Measurements from ENCODE around the gene HES3. TPM values are rescaled to one million over a fixed set of nuclear protein-coding genes. Genes with fewer than 3 reads are reported as not detected.

Gene HES3, protein sequence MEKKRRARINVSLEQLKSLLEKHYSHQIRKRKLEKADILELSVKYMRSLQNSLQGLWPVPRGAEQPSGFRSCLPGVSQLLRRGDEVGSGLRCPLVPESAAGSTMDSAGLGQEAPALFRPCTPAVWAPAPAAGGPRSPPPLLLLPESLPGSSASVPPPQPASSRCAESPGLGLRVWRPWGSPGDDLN
- not detected for total RNA-seq

DNA sequence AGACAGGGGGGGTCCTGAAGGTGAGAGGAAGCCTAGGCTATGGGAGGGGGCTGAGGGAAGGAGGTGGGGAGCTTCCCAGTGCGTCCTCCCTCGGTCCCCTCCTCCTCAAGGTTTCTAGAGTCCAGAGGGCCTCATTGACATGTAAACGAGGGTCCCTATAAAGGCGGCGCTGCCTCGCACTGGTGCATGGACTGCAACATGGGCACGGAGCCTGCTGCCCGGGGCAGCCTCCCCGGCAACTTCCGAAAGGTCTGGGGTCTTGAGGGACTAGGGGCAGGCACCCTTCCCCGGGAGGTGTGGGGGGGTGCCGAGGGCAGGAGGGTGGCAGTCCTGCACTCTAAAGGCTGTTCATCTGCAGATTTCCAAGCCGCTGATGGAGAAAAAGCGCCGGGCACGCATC lies at the start of gene HES3:
Gene HES3 (plus strand): TSS at position 187 of the 400 bp plus-strand sequence. CDS start 187 bp downstream, at position 374.
- H3K9me3 Mint-ChIP-seq, result no peaks in the 10 kb centered on the region
- no peak within 1 kb of the TSS for H3K4me3 Mint-ChIP-seq
- no peaks in the 10 kb centered on the region for H3K36me3 Mint-ChIP-seq
- peaks cover 6% of the 10 kb centered on the region for H3K4me1 Mint-ChIP-seq
- H3K27me3 Mint-ChIP-seq, result peaks cover 82% of the 10 kb centered on the region
- no peak within 1 kb of the TSS for H3K27ac Mint-ChIP-seq
- DNase-seq, result no peak

DNA sequence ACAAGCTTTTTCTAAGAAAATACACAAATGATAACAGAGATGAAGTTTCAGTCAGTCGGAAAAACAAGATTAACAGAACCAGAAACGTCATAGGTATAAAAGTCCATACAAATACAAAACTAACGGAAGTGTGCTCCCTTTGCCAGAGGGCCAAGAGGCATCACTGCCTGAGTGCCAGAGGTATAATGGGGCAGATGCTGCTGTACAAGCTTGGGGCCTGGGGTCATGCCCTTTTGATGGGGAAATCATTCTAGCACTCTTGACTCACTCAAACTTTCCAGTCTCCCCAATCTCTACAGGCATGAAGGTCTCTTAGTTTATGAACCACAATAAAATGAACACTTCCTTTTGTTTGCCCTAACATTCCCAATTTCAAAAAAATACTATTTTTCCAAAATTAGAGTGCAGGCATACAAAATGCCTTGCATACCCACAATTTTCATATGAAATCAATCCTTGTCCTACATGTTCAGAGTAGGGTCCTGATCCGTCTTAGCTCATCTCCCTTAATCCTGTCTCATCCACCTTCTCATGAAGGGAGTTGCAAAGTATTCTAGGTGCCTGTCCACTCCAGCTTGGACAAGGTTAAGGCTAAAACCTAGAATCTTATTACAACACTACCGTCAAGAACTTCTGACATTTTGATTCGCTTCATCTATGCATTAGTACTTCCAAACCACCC lies 46.1 kb upstream of the HES3 start:
- Mint-ChIP-seq H3K4me1 (peaks cover 36% of the 10 kb centered on the region), H3K27me3 (no peaks in the 10 kb centered on the region)

DNA sequence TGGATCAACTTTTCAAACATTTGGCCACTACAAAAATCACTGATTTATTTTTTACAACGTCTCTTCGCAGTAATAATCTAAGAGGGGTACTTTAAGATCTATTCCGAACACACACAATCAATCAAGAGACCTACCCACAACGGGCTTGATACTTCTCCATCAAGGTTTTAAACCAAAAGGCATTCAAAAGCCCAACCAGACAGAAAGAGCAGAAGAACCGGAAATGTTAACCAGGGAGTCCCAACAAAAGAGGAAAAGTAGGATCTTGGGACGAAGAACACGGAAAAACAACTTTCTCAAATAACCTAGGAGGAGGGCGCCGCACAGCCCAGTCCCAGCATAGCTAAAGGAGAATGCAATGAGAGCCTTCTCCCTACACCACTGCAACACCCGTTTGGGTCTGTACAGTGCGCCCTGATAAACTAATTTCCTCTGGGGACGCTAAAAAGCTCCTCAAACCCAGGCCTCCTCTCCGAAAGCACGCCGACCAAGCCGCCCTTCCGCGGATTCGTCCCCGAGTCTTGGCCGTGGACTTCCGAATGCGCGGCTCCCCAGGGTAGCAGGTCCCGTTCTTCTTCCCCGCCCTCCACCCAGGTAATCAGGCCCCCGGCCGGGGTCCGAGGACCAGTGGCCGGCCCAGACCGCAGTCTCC lies 45.2 kb upstream of the HES3 start:
- Mint-ChIP-seq H3K36me3 (peaks cover 33% of the 10 kb centered on the region), H3K4me1 (peaks cover 32% of the 10 kb centered on the region), H3K4me3 (peak overlapping the region; percentile 93), H3K9me3 (no peaks in the 10 kb centered on the region), H3K27me3 (peaks cover under 1% of the 10 kb centered on the region), H3K27ac (peak overlapping the region; percentile 94)
- no peak for DNase-seq

More for the DNA sequence above, 46.1 kb upstream of the HES3 start:
- peak overlapping the region; percentile 94 for H3K27ac Mint-ChIP-seq
- H3K4me3 Mint-ChIP-seq, result peak overlapping the region; percentile 93
- H3K9me3 Mint-ChIP-seq, result no peaks in the 10 kb centered on the region
- peaks cover 36% of the 10 kb centered on the region for H3K36me3 Mint-ChIP-seq
- DNase-seq, result no peak

DNA sequence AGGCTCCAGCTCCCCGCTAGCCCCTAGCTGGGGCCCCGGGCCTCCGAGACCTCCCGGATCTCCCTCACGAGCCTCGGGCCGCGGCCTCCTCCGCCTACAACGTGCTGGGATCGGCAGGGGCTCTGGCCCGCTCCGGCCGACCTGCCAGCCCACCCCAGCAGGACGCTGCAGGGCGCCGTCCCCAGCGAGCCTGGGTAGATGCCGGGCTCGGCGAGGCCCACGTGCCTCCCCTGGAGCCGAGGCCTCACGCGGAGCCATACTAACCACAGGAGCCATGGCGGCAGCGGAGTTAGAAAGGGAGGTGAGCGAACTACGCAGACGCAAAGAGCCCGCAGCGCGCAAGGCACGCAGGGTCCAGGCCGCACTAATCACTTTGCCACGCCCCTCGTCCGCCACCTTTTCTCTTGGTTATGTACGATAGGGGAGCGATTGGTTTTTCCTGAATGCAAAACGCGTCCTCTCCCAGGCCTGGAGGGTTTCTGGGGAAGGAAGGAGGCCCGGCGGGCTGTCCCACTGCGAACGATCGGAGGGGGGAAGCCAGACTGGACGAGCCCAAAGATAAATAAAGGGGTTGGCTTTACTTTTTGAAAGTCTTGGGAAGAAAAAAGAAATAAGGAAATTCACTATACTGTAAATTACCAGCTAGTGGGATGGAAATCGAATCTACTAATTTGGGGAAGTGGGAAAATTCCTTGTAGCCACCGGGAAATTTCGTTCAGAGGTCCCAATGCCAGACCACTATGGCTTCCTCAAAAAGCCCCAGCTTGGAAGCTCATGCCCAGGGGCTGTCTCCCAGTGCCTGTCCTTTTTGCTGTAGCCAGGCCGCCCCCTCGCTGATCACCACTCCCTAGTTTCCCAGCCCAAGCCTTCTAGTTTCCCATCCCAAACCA lies 44.4 kb upstream of the HES3 start, which contains the start of gene RPL22:
Gene RPL22 (minus strand): TSS at position 298 of the 890 bp plus-strand sequence. CDS start 22 bp downstream, at position 276.
- peaks cover 32% of the 10 kb centered on the region for H3K4me1 Mint-ChIP-seq
- peaks cover 31% of the 10 kb centered on the region for H3K36me3 Mint-ChIP-seq
- H3K27me3 Mint-ChIP-seq, result peaks cover 6% of the 10 kb centered on the region
- DNase-seq, result peak; percentile 96
- H3K4me3 Mint-ChIP-seq, result peak within 1 kb of the TSS; percentile 93
- no peaks in the 10 kb centered on the region for H3K9me3 Mint-ChIP-seq
- peak within 1 kb of the TSS; percentile 94 for H3K27ac Mint-ChIP-seq

DNA sequence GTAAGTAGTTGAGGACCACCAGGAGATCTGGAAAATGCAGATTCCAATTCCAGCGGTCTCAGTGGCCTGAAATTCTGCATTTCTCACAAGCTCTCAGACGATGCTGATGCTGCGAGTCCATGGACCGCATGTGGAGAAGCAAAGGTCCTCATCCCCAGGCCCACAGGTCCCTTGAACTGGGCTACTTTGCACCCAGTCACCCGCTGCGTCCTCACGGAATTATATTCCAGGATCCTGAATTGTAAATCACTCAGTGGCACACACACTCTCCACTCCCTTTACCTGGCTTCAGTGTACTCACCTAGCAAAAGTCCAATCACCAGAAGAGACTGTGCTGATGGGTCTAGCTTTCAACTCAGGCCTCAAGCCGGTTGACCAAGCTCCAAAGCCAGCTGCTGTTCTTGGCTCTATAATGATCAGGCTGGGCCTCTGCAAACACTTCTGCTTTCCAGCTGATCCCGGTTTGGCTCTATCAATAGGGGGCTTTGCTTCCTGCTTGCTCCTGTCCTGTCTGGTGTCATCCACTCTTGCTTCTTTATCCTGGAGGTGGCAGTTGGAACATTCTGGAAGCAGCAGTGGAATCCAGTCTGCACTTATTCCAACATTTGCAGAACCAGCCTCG lies 43.7 kb upstream of the HES3 start:
- Mint-ChIP-seq H3K36me3 (peaks cover 29% of the 10 kb centered on the region), H3K27ac (peak overlapping the region; percentile 94), H3K27me3 (peaks cover 6% of the 10 kb centered on the region), H3K4me3 (peak overlapping the region; percentile 93), H3K9me3 (no peaks in the 10 kb centered on the region), H3K4me1 (peaks cover 34% of the 10 kb centered on the region)
- no peak for DNase-seq

DNA sequence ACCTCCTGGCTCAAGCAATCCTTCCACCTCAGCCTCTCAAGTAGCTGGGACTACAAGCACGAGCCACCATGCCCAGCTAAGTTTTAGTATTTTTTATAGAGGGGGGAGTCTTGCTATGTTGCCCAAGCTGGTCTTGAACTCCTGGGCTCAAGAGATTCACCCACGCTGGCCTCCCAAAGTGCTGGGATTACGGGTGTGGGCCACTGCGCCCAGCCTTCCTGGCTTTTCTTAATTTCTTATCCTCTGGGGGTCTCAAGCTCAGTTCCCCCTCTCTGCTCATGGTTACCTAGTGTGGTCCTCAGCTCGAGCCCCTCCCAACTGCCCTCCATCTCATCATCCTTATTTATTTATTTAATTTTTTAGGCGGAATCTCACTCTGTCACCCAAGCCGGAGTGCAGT lies 41.7 kb upstream of the HES3 start:
- no peak overlapping the region for H3K27ac Mint-ChIP-seq
- H3K36me3 Mint-ChIP-seq, result peaks cover 19% of the 10 kb centered on the region
- H3K4me3 Mint-ChIP-seq, result no peak overlapping the region
- DNase-seq, result no peak
- H3K9me3 Mint-ChIP-seq, result no peaks in the 10 kb centered on the region
- H3K27me3 Mint-ChIP-seq, result peaks cover 14% of the 10 kb centered on the region
- peaks cover 25% of the 10 kb centered on the region for H3K4me1 Mint-ChIP-seq

DNA sequence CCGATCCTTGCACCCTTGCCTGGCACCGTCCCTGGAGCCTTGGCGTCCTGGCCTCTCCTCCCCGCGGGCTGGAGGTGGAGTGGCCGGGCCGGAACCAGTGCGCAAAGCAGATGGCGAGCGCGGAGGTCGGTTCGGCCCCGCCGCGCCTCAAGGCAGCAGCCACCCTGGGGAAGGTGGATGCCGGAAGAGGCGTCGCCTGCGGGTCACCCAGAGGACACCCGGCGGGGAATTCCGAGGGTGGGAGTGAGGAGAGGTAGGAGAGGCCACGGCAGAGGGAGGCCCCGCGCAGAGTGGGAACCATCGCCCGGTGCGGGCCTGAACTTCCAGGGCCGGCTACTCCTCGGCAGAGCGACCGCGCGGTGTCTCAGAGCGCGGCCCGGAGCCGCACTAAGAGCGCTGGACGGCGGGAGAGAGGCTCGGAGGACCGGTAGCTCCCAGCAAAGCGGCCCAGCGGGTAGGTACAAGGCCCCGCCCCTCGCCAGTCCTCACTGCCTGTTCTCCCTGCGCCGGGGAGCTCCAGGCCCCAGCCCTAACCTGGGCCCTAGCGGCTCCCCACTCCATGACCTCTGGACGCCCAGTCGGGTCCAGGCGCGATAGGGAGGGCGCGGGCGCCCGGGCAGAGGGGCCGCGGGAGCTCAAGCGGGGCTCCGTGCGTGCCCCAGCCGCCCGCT lies 38.0 kb upstream of the HES3 start, which contains the start of gene RNF207:
Gene RNF207 (plus strand): TSS at position 271 of the 671 bp plus-strand sequence. CDS start 417 bp downstream, outside the sequence.
- Mint-ChIP-seq H3K36me3 (no peaks in the 10 kb centered on the region), H3K4me3 (peak within 1 kb of the TSS; percentile 69), H3K4me1 (peaks cover 7% of the 10 kb centered on the region), H3K27ac (no peak within 1 kb of the TSS), H3K27me3 (peaks cover 37% of the 10 kb centered on the region), H3K9me3 (no peaks in the 10 kb centered on the region)
- DNase-seq, result peak; percentile 74

DNA sequence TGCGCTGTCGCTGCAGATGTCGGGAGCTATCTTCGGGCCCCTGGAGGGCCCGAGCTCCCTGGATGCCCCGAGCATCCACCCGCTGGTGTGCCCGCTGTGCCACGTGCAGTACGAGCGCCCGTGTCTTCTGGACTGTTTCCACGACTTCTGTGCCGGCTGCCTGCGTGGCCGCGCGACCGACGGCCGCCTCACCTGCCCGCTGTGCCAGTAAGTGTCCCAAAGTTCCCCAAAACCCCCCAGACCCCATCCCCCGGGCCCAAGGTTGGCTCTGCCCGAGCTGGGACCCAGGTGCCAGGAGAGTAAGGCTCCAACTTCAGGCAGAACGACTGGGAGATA lies 37.5 kb upstream of the HES3 start:
- Mint-ChIP-seq H3K4me3 (peak overlapping the region; percentile 69), H3K27me3 (peaks cover 37% of the 10 kb centered on the region), H3K4me1 (peaks cover 7% of the 10 kb centered on the region), H3K27ac (no peak overlapping the region), H3K36me3 (no peaks in the 10 kb centered on the region), H3K9me3 (no peaks in the 10 kb centered on the region)
- DNase-seq, result no peak

DNA sequence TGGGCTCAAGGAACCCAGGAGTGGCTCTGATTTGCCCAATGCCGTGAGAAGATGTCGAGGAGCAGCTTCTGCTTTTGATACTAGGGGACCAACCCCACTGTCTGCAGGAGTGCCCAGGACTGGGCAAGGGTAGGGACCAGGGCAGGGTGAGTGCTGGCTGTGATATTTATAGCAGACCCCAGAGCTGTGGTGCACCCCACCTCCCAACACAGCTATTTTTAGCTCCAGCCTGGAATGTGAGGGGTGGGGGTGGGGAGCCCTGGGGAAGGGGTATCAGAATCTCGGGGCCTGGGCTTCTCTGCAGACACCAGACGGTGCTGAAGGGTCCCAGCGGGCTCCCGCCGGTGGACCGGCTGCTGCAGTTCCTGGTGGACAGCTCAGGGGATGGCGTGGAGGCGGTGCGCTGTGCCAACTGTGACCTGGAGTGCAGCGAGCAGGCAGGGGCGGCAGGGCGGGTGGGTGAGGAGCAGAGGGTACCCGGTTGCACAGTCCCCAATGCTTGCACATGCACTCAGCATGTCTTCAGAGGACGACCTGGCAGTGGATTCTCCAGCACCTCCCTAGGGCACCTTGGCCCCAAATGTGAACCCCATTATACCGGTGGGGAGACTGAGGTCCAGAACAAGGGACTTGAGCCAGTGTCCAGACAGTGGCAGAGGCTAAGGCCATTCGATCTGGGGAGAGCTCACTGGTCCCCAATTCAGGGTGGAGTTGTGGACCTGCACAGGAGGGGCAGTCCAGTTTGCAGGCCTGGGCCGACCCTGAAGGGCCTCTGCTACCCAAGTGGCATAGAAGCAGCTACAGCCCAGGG lies 36.7 kb upstream of the HES3 start:
- Mint-ChIP-seq H3K27me3 (peaks cover 41% of the 10 kb centered on the region), H3K4me1 (peaks cover 7% of the 10 kb centered on the region), H3K36me3 (no peaks in the 10 kb centered on the region), H3K4me3 (peak overlapping the region; percentile 69), H3K27ac (no peak overlapping the region), H3K9me3 (no peaks in the 10 kb centered on the region)
- DNase-seq, result no peak

DNA sequence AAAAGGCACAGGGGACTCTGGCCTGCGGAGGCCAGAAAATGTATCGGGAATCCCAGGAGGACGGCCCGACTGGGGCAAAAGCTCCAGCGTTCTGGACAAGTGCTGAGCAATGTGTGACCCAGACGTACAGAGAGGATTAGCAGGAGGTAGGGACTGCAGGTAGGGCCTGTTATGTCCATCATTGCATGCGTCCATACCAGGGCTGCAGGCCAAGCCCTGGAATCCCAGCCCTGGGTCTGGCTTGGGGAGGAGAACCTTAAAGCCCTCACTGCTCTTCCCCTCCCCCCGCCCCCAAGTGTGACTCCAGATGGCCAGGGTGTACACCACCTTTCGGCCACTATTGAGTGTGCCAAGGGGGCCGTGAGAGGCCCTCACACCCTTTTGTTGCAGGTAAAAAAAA lies 36.1 kb upstream of the HES3 start:
- Mint-ChIP-seq H3K4me3 (no peak overlapping the region), H3K27me3 (peaks cover 48% of the 10 kb centered on the region), H3K9me3 (no peaks in the 10 kb centered on the region), H3K27ac (no peak overlapping the region), H3K36me3 (no peaks in the 10 kb centered on the region), H3K4me1 (peaks cover 7% of the 10 kb centered on the region)
- no peak for DNase-seq

DNA sequence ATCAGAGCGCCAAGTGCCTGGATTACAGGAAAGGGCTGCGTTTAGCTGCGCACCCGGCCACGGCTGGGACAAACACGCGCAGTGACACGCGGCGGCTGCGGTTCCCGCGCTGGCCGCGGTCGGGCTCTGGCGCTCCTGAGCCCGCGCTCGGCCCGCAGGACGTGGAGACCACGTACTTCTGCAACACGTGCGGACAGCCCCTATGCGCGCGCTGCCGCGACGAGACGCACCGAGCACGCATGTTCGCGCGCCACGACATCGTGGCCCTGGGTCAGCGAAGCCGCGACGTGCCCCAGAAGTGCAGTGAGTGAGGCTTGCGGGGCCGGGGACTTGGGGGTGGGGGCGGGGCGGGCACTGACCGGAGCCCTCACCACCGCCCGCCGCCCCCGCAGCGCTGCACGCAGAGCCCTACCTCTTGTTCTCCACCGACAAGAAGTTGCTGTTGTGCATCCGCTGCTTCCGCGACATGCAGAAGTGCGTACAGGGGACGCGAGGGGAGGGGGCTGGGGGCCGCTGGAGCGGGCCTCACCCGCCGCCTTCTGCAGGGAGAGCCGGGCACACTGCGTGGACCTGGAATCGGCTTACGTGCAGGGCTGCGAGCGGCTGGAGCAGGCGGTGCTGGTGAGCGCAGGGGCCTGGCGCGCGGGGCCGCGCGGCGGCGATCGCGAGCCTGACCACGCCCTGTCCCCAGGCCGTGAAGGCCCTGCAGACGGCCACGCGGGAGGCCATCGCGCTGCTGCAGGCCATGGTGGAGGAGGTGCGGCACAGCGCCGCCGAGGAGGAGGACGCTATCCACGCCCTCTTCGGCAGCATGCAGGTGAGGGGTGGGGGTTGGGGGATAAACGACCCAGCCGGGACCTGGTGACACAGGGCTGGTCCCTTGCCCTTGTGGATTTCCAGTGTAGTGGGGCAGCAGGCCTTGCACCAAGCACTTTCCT lies 35.0 kb upstream of the HES3 start:
- Mint-ChIP-seq H3K27me3 (peaks cover 52% of the 10 kb centered on the region), H3K4me3 (no peak overlapping the region), H3K36me3 (no peaks in the 10 kb centered on the region), H3K9me3 (no peaks in the 10 kb centered on the region), H3K4me1 (peaks cover 7% of the 10 kb centered on the region), H3K27ac (no peak overlapping the region)
- DNase-seq, result peak; percentile 37

DNA sequence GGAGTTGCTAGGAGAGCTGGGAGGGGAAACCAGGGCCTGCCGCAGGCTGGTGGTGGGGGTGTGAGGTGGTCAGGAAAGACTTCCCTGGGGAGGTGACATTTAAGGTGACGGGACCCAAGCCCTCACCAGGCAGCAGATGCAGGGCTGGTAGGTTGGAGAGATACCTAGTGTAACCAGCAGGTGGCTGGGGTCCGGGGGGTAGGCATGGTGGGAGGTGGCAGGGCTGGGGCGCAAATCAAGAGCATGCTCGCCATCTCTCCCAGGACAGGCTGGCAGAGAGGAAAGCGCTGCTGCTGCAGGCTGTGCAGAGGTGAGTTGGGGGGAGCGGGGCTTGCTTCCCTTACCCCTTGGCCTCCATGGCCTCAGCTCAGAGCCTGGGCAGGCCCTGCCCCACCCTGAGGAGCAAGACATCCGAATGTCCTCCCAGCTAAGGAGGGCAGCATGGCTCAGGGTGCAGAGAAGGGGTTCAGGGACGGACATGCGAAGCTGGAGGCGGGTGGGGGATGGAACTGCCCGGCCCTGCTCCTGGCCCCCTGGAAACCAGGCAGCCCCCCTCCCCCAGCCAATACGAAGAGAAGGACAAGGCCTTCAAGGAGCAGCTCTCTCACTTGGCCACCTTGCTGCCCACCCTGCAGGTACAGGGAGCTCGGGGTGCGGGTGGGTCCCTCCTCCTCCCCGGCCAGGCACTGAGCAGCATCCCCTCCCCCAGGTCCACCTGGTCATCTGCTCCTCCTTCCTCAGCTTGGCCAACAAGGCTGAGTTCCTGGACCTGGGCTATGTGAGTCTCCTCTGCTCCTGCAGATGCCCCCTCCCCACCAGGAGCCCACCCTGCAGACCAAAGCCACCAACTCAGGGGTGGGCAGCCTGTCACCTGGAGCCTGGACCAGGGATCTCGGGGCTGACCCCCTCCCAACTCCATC lies 34.1 kb upstream of the HES3 start:
- DNase-seq, result peak; percentile 41
- no peaks in the 10 kb centered on the region for H3K36me3 Mint-ChIP-seq
- H3K9me3 Mint-ChIP-seq, result no peaks in the 10 kb centered on the region
- H3K4me1 Mint-ChIP-seq, result peaks cover 7% of the 10 kb centered on the region
- no peak overlapping the region for H3K4me3 Mint-ChIP-seq
- H3K27ac Mint-ChIP-seq, result no peak overlapping the region
- peaks cover 54% of the 10 kb centered on the region for H3K27me3 Mint-ChIP-seq
